B cell (primary cell): ENCODE data around the gene FIGNL2. TPM values are rescaled to one million over a fixed set of nuclear protein-coding genes. Genes with fewer than 3 reads are reported as not detected.
A peak's percentile ranks its signal among the peaks of the same experiment; 100 is the strongest.

Source experiments
- ATAC-seq: fragments of 200-7000 bp; cut with Tn5 transposase; one replicate; pipeline ENCODE4 v1.10.0; 2021; ENCODE audit warnings: low read depth, mild to moderate bottlenecking, moderate number of reproducible peaks, moderate library complexity
- CTCF ChIA-PET: fragments of 350-600 bp; sonication (Branson Sonifier 250); formaldehyde crosslinking; loops from one replicate; lab custom pipeline; 2021; ENCODE audit warnings: antibody characterized with exemption, inconsistent platforms; lab: Charles Lee
- POLR2A ChIA-PET: fragments of 350-600 bp; sonication (Branson Sonifier 250); formaldehyde crosslinking; loops from one replicate; lab custom pipeline; 2021; ENCODE audit warnings: antibody characterized with exemption; lab: Charles Lee
- DNase-seq: peaks from one replicate; pipeline ENCODE4 v3.0.0; 2013
- H2AFZ ChIP-seq: 2 replicates; pipeline ENCODE4 v1.6.1; 2012; ENCODE audit warnings: mild to moderate bottlenecking, low read depth, low read length; ENCODE audit not compliant: insufficient read depth, poor library complexity, severe bottlenecking
- H3K27ac ChIP-seq, 2 donors: 1 replicate in 1 of 2; 2 replicates in 1 of 2; pipeline ENCODE4 v1.5.1; 2012 to 2013; ENCODE audit warnings: low read length in 2 of 2, mild to moderate bottlenecking in 2 of 2, moderate library complexity in 1 of 2
- H3K27me3 ChIP-seq, 4 experiments: fragments of 200-600 bp in 1 of 4; sonication (generic) in 1 of 4; replicated peaks in 1 of 4; 1 replicate in 2 of 4; 2 replicates in 2 of 4; pipeline versions ENCODE4 v1.6.1 to v1.7.0; 2013 to 2016; ENCODE audit warnings: low read length in 3 of 4, mild to moderate bottlenecking in 2 of 4, mixed read lengths in 1 of 4, moderate library complexity in 1 of 4; ENCODE audit not compliant: insufficient read depth in 4 of 4, control insufficient read depth in 3 of 4; ENCODE audit errors: control extremely low read depth in 1 of 4
- H3K36me3 ChIP-seq, 2 experiments: replicated peaks in 1 of 2; 1 replicate in 1 of 2; 2 replicates in 1 of 2; pipeline versions ENCODE4 v1.6.1 to v1.7.1; 2013; ENCODE audit warnings: low read length in 1 of 2; ENCODE audit not compliant: insufficient read depth in 2 of 2, control insufficient read depth in 1 of 2; ENCODE audit errors: control extremely low read depth in 1 of 2, extremely low read depth in 1 of 2
- H3K4me1 ChIP-seq, 2 donors: fragments of 200-600 bp in 1 of 2; sonication (generic) in 1 of 2; 1 replicate in 1 of 2; 2 replicates in 1 of 2; pipeline versions ENCODE4 v1.5.1 to v1.6.1; 2013 to 2017; ENCODE audit warnings: low read length in 2 of 2; ENCODE audit not compliant: control insufficient read depth in 2 of 2, insufficient read depth in 2 of 2
- H3K4me2 ChIP-seq: replicated peaks from 2 replicates; pipeline ENCODE3; 2012; ENCODE audit warnings: mild to moderate bottlenecking, low read depth, low read length; ENCODE audit not compliant: poor library complexity, severe bottlenecking
- H3K4me3 ChIP-seq, 5 experiments: fragments of 200-600 bp in 1 of 5; sonication (generic) in 1 of 5; 1 replicate in 3 of 5; 2 replicates in 2 of 5; pipeline versions ENCODE4 v1.5.1 to v1.7.0; 2011 to 2016; ENCODE audit warnings: low read length in 4 of 5, mild to moderate bottlenecking in 4 of 5, low read depth in 2 of 5, control low read depth in 1 of 5, moderate library complexity in 1 of 5; ENCODE audit not compliant: insufficient read depth in 1 of 5; ENCODE audit errors: control extremely low read depth in 1 of 5, extremely low read depth in 1 of 5
- H3K79me2 ChIP-seq: fragments of 200-600 bp; sonication (generic); one replicate; pipeline ENCODE4 v1.6.0; 2016; ENCODE audit warnings: low read length; ENCODE audit not compliant: control insufficient read depth, insufficient read depth
- H3K9ac ChIP-seq: fragments of 200-600 bp; sonication (generic); 2 replicates; pipeline ENCODE4 v1.6.1; 2017; ENCODE audit warnings: mild to moderate bottlenecking, low read length, moderate library complexity
- H3K9me3 ChIP-seq, 3 donors: one replicate each; pipeline versions ENCODE4 v1.6.1 to v1.7.1; 2013; ENCODE audit warnings: low read length in 2 of 3; ENCODE audit not compliant: control insufficient read depth in 2 of 3, insufficient read depth in 1 of 3; ENCODE audit errors: control extremely low read depth in 1 of 3
- H4K20me1 ChIP-seq: 2 replicates; pipeline ENCODE4 v1.6.0; 2012; ENCODE audit warnings: mild to moderate bottlenecking, low read length; ENCODE audit not compliant: insufficient read depth, control insufficient read depth, poor library complexity, severe bottlenecking
- H3K27ac Mint-ChIP-seq: one replicate; pipeline ENCODE4 v1.8.0; 2021; ENCODE audit warnings: mixed read lengths
- H3K27me3 Mint-ChIP-seq: one replicate; pipeline ENCODE4 v1.8.0; 2021; ENCODE audit warnings: mixed read lengths
- H3K4me1 Mint-ChIP-seq: one replicate; pipeline ENCODE4 v1.8.0; 2021; ENCODE audit warnings: mixed read lengths
- H3K4me3 Mint-ChIP-seq: one replicate; pipeline ENCODE4 v1.8.0; 2021; ENCODE audit warnings: mixed read lengths
- H3K9me3 Mint-ChIP-seq: one replicate; pipeline ENCODE4 v1.8.0; 2022; ENCODE audit warnings: mixed read lengths; ENCODE audit not compliant: insufficient read depth
- EZH2 ChIP-seq: IDR thresholded peaks from 2 replicates; pipeline ENCODE4 v1.6.1; 2012; ENCODE audit warnings: borderline replicate concordance, low read depth, mild to moderate bottlenecking, moderate library complexity, low read length; ENCODE audit not compliant: insufficient read depth, poor library complexity, severe bottlenecking
- WGBS: methylation state at CpG from one replicate; pipeline ENCODE4 v1.1.5; 2013; ENCODE audit warnings: missing lambda C conversion rate; ENCODE audit not compliant: insufficient coverage; 5-methylcytosine and 5-hydroxymethylcytosine counted together
- intact Hi-C: fragments of 100-400 bp; cut with micrococcal nuclease; formaldehyde crosslinking; loops from one replicate; pipeline ENCODE4 v1.10.0; 2022
- polyA plus RNA-seq: library from polyadenylated mRNA; depleted of rRNA; stranded (reverse); fragments of >200 nt; gene quantifications from 2 replicates; pipeline ENCODE4 v1.2.3, GENCODE V29; 2012
- total RNA-seq, 2 donors: library from RNA; stranded (reverse); fragments of 120-200 nt in 1 of 2; gene quantifications; 1 replicate in 1 of 2; 2 replicates in 1 of 2; pipeline versions ENCODE4 v1.2.3 to v1.2.4, GENCODE V29; 2013 to 2022
- TF ChIP-seq, protein P1 (sequence below): fragments of 200-600 bp; IDR thresholded peaks from one replicate; pipeline ENCODE4 v1.8.0; 2022; ENCODE audit warnings: antibody characterized with exemption, mild to moderate bottlenecking

The FIGNL2 gene
- total and polyA plus RNA-seq, 2 donors (not counting 1 experiment from before 2014, with no cell fraction given) = 0.16 to 0.79 TPM

DNA sequence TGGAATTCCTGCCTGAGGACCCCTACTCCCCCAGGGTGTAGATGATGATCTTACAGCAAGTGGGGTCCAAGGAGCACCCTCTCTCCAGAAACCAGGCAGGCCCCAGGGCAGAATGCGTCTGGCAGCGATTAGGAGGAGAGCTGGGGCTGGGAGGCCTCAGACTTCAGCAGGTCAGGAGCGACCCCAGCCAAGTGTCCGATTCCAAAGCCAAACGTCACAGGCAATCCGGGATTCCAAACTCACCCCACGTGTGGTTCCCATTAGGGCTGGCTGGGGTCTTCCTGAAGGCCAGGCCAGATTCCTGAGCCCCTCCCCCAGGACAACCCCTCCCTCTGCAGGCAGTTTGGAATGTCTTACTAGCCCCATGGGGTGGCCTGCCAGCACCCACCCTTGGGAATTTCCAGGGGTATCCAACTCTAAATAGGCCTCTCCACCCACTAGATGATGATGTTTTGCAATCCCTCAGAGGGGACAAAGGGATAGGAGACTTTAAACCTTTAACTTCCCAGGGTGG lies 17.3 kb upstream of the FIGNL2 start:
- ATAC-seq = no peak
- intact Hi-C loops = no loop called here
- DNase-seq = no peak
- Histone ChIP-seq H3K9me3 (peaks cover 0 to 11% (median 0%) of the 10 kb centered on the region in 3 donors), H3K4me1 (peaks cover 28 to 47% of the 10 kb centered on the region in 2 donors), H3K9ac (no peak overlapping the region), H3K36me3 (no peaks in the 10 kb centered on the region), H3K27me3 (peaks cover 0 to 79% (median 47%) of the 10 kb centered on the region in 4 experiments), H2AFZ (no peak overlapping the region), H4K20me1 (no peaks in the 10 kb centered on the region), H3K79me2 (no peaks in the 10 kb centered on the region), H3K4me2 (no peak overlapping the region), H3K4me3 (no peak overlapping the region), H3K27ac (no peak overlapping the region)
- POLR2A ChIA-PET = no interaction called here
- Mint-ChIP-seq H3K4me3 (no peak overlapping the region), H3K27ac (no peak overlapping the region), H3K4me1 (peaks cover 28% of the 10 kb centered on the region), H3K27me3 (peaks cover 70% of the 10 kb centered on the region), H3K9me3 (no peaks in the 10 kb centered on the region)
- 94% methylated on average over 6 of the region's 7 CpGs for WGBS
- CTCF ChIA-PET = interaction anchor here (2.4 kb wide), 1 partner anchor 9 kb away, joined by 10 read pairs; no protein-coding TSS in a partner anchor
- TF ChIP-seq, protein P1, sequence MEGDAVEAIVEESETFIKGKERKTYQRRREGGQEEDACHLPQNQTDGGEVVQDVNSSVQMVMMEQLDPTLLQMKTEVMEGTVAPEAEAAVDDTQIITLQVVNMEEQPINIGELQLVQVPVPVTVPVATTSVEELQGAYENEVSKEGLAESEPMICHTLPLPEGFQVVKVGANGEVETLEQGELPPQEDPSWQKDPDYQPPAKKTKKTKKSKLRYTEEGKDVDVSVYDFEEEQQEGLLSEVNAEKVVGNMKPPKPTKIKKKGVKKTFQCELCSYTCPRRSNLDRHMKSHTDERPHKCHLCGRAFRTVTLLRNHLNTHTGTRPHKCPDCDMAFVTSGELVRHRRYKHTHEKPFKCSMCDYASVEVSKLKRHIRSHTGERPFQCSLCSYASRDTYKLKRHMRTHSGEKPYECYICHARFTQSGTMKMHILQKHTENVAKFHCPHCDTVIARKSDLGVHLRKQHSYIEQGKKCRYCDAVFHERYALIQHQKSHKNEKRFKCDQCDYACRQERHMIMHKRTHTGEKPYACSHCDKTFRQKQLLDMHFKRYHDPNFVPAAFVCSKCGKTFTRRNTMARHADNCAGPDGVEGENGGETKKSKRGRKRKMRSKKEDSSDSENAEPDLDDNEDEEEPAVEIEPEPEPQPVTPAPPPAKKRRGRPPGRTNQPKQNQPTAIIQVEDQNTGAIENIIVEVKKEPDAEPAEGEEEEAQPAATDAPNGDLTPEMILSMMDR = no peak

DNA sequence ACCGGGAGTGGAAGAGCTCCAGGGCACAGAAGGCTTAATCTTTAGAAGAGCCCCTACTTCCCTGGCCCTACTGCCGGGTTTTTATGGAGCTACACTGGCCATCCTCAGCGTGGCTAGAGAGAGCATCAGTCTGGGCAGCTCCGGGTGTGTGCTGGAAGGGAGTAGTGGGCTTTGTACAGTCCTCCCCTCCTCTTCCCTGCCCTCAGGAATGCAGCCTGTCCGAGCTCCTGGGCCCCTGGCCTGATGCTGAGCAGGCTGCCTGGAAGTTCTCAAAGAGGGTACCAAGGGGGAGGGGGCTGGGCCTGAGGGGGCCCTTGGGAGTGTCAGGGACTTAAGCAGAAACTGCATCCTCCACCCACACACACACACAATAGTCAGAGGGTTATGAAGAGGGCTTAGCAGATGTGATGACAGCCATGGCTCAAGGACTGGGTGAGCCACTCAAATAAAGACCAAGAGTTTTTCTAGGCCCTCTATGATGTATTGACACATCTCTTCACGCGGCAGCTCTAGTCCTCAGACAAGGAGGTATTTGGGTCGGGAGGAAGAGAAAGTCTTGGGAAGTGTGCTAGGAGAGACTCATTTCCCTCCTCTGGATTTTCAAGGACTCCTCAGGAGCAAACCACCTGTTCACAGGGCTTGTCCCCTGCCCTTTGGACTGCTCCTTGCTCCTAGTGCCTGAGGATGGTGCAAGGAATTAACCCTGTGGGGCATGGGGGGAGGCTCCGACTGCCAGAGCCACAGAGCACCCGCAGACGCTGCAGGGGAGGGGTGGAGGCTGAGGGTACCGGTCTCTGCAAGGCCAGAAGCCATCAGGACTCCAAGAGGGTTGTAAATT lies 16.5 kb upstream of the FIGNL2 start:
- H3K9me3 Mint-ChIP-seq = no peaks in the 10 kb centered on the region
- H3K4me3 Mint-ChIP-seq = peak overlapping the region; percentile 64
- Histone ChIP-seq H3K4me1 (peaks cover 25 to 40% of the 10 kb centered on the region in 2 donors), H2AFZ (no peak overlapping the region), H3K27me3 (peaks cover 0 to 71% (median 40%) of the 10 kb centered on the region in 4 experiments), H4K20me1 (no peaks in the 10 kb centered on the region), H3K4me2 (peak overlapping the region; percentile 78), H3K36me3 (no peaks in the 10 kb centered on the region), H3K27ac (no peak overlapping the region), H3K79me2 (no peaks in the 10 kb centered on the region), H3K9ac (no peak overlapping the region), H3K4me3 (peak overlapping the region in 1 of 5 experiments; percentile 41), H3K9me3 (peaks cover 0 to 11% (median 0%) of the 10 kb centered on the region in 3 donors)
- 93% methylated on average over 6 of the region's 12 CpGs for WGBS
- no peak overlapping the region for H3K27ac Mint-ChIP-seq
- H3K4me1 Mint-ChIP-seq = peaks cover 24% of the 10 kb centered on the region
- DNase-seq = no peak
- ATAC-seq = no peak
- CTCF ChIA-PET = interaction anchor here (2.4 kb wide), 1 partner anchor 10 kb away, joined by 10 read pairs; no protein-coding TSS in a partner anchor
- TF ChIP-seq EZH2 = no peak
- TF ChIP-seq, protein P1 = no peak
- intact Hi-C loops = no loop called here
- POLR2A ChIA-PET = no interaction called here
- H3K27me3 Mint-ChIP-seq = peaks cover 67% of the 10 kb centered on the region
